ENCODE measurements around the gene IGF1R.

Gene IGF1R

GRCh38 chr15:98826658-98827057, 178.3 kb downstream of the IGF1R start:
- no peak for DNase-seq (ENCODE audit: low spot score)

GRCh38 chr15:98827217-98827616, 178.9 kb downstream of the IGF1R start:
- no peak for DNase-seq (ENCODE audit: low spot score)

- no peak for DNase-seq (ENCODE audit: low spot score)
Measured at GRCh38 chr15:98830034-98830634, 181.8 kb downstream of the IGF1R start.

- no peak for DNase-seq (ENCODE audit: low spot score)
Measured at GRCh38 chr15:98834976-98835375, 186.6 kb downstream of the IGF1R start.

- no peak for DNase-seq (ENCODE audit: low spot score)
Measured at GRCh38 chr15:98835876-98836275, 187.5 kb downstream of the IGF1R start.

- no peak for DNase-seq (ENCODE audit: low spot score)
Measured at GRCh38 chr15:98838387-98839259, 190.3 kb downstream of the IGF1R start.

GRCh38 chr15:98840053-98840452, 191.7 kb downstream of the IGF1R start:
- DNase-seq (ENCODE audit: low spot score) = no peak

- no peak for DNase-seq (ENCODE audit: low spot score)
Measured at GRCh38 chr15:98841419-98841970, 193.2 kb downstream of the IGF1R start.

- DNase-seq (ENCODE audit: low spot score) = no peak
Measured at GRCh38 chr15:98842192-98842972, 194.0 kb downstream of the IGF1R start.

- DNase-seq (ENCODE audit: low spot score) = no peak
Measured at GRCh38 chr15:98842973-98843285, 194.6 kb downstream of the IGF1R start.

GRCh38 chr15:98843844-98844243, 195.5 kb downstream of the IGF1R start:
- no peak for DNase-seq (ENCODE audit: low spot score)

- no peak for DNase-seq (ENCODE audit: low spot score)
Measured at GRCh38 chr15:98844261-98844660, 195.9 kb downstream of the IGF1R start.

GRCh38 chr15:98845138-98845884, 197.0 kb downstream of the IGF1R start:
- DNase-seq (ENCODE audit: low spot score) = no peak

- DNase-seq (ENCODE audit: low spot score) = peak; percentile 82
Measured at GRCh38 chr15:98850961-98851572, 202.7 kb downstream of the IGF1R start.

GRCh38 chr15:98853161-98853560, 204.8 kb downstream of the IGF1R start:
- peak; percentile 81 for DNase-seq (ENCODE audit: low spot score)

GRCh38 chr15:98853617-98854420, 205.5 kb downstream of the IGF1R start:
- DNase-seq (ENCODE audit: low spot score) = no peak

GRCh38 chr15:98854496-98854895, 206.2 kb downstream of the IGF1R start:
- DNase-seq (ENCODE audit: low spot score) = no peak

- no peak for DNase-seq (ENCODE audit: low spot score)
Measured at GRCh38 chr15:98855067-98855814, 206.9 kb downstream of the IGF1R start.

- no peak for DNase-seq (ENCODE audit: low spot score)
Measured at GRCh38 chr15:98855815-98856531, 207.6 kb downstream of the IGF1R start.

Measured in ecto neural progenitor cell (in vitro differentiated cells).